ENCODE measurements around the gene PACSIN2. TPM values are rescaled to one million over a fixed set of nuclear protein-coding genes. Genes with fewer than 3 reads are reported as not detected.

The PACSIN2 gene
- 83.4 and 87.9 TPM in 2 replicates for total RNA-seq (2013; cell fraction: nucleolus; rRNA removed)
- 26.4 and 27.5 TPM in 2 replicates for total RNA-seq (2014; rRNA removed)
- 42.1 and 45.9 TPM in 2 replicates for total RNA-seq (2014; rRNA removed; fragmentation: Illumina TruSeq; extraction: Trizol)
- 78.7 and 80.6 TPM in 2 replicates for total RNA-seq (2021)
- 24.4 TPM for polyA plus RNA-seq (2011; ENCODE audit: low read depth)
- polyA plus RNA-seq (2011; rRNA removed), result 57.4 and 67.7 TPM in 2 replicates
- 66.7 and 69.8 TPM in 2 replicates for polyA plus RNA-seq (2011; cell fraction: cytosol; rRNA removed)
- polyA plus RNA-seq (2011; cell fraction: nucleus; rRNA removed), result 83.2 and 88.8 TPM in 2 replicates
- polyA plus RNA-seq (2012), result 38.7 and 45.2 TPM in 2 replicates
- 36.0 and 47.4 TPM in 2 replicates for polyA plus RNA-seq (2014; fragmentation: Illumina TruSeq; extraction: Trizol)
- polyA plus RNA-seq (2014; fragmentation: Nextera tagmentation; extraction: Ambion mirVana), result 1 to 10 TPM in 1 of 2 experiments, under 1 TPM in 1; 0.93 to 1.6 TPM
- polyA plus RNA-seq (2014; rRNA removed), result 53.9 and 60.0 TPM in 2 replicates
- polyA plus RNA-seq (2016; fragmentation: Nextera tagmentation; extraction: Ambion mirVana), result 10 to 100 TPM; 46.3 to 49.5 TPM
- polyA minus RNA-seq (2011; rRNA and poly(A)+ RNA removed), result 36.6 and 45.8 TPM in 2 replicates
- polyA minus RNA-seq (2011; cell fraction: cytosol; rRNA and poly(A)+ RNA removed), result 13.4 and 13.5 TPM in 2 replicates
- polyA minus RNA-seq (2011; cell fraction: nucleus; rRNA and poly(A)+ RNA removed), result 12.2 and 18.0 TPM in 2 replicates
- Bru-seq, nascent RNA, result percentile 80 among the genes with signal in this experiment
- percentile 80 among the genes with signal in this experiment for BruChase-seq, experiment 1, labeled RNA remaining after a 6-hour chase
- percentile 79 among the genes with signal in this experiment for BruChase-seq, experiment 2, labeled RNA remaining after a 2-hour chase
- long read RNA-seq, experiment 1, transcript PACSIN2-201 (11 exons, 3,249 nt), result major isoform, 15 of 22 reads
- long read RNA-seq, experiment 1, partial matches to known transcripts, result 2 of 22 reads
- long read RNA-seq, experiment 1, other reads (novel, unspliced or antisense), result 5 of 22 reads
- long read RNA-seq, experiment 2, transcript PACSIN2-201 (11 exons, 3,249 nt), result major isoform, 25 of 46 reads
- long read RNA-seq, experiment 2, partial matches to known transcripts, result 10 of 46 reads
- long read RNA-seq, experiment 2, other reads (novel, unspliced or antisense), result 11 of 46 reads

GRCh38 chr22:43014869-43015676 is at the start of gene PACSIN2:
Gene PACSIN2 (minus strand): TSS chr22:43015149. CDS start chr22:42912080, 103,069 bp downstream.
- Histone ChIP-seq H3K79me2 (ENCODE audit: control insufficient read depth, insufficient read depth, low read length) (peaks cover 46% of the 10 kb centered on the region), H3K4me1 (ENCODE audit: control insufficient read depth, insufficient read depth, low read length) (no peaks in the 10 kb centered on the region), H3K36me3 (ENCODE audit: control insufficient read depth in 2 of 2, insufficient read depth in 2 of 2, low read length in 1 of 2) (no peaks in the 10 kb centered on the region), H3K9me3 (replicated peaks; ENCODE audit: control insufficient read depth, insufficient read depth, low read length) (no peaks in the 10 kb centered on the region), H3K9ac (ENCODE audit: control insufficient read depth, insufficient read depth, low read length) (peak within 1 kb of the TSS; percentile 75), H3K4me3 (peak within 1 kb of the TSS; percentile 97), H4K20me1 (ENCODE audit: control insufficient read depth, insufficient read depth) (peaks cover 5% of the 10 kb centered on the region; the same call in 1 of the 2 replicates), H3K27me3 (replicated peaks in 1 of 2; ENCODE audit: control insufficient read depth in 2 of 2, insufficient read depth in 2 of 2, low read length in 1 of 2) (no peaks in the 10 kb centered on the region), H3K27ac (ENCODE audit: control insufficient read depth, insufficient read depth) (peak within 1 kb of the TSS; percentile 68), H3K4me2 (ENCODE audit: control insufficient read depth, insufficient read depth) (peak within 1 kb of the TSS; percentile 96), H2AFZ (ENCODE audit: control insufficient read depth, low read depth, low read length) (peak within 1 kb of the TSS; percentile 92)
- ChIA-PET CTCF (interaction anchor here (1.0 to 4.6 kb wide), 7 partner anchors 8 to 147 kb away, joined by 3 to 20 read pairs (median 4); no protein-coding TSS in a partner anchor), POLR2A (interaction anchor here (0.6 to 4.4 kb wide), 10 partner anchors 13 to 1214 kb away, joined by 3 to 63 read pairs (median 4); partner anchors contain the start of genes CCDC134 and TTLL12), SMC1A (ENCODE audit: uncharacterized antibody, unreplicated experiment) (interaction anchor here (0.8 to 5.8 kb wide), 6 partner anchors 13 to 91 kb away, joined by 3 to 62 read pairs (median 4); no protein-coding TSS in a partner anchor), RAD21 (ENCODE audit: unreplicated experiment) (interaction anchor here (0.6 to 4.1 kb wide), 18 partner anchors 11 to 189 kb away, joined by 3 to 17 read pairs (median 5); no protein-coding TSS in a partner anchor)
- intact Hi-C loops (cut with micrococcal nuclease; ENCODE audit: unreplicated experiment), result loop anchor here (5.0 kb wide), 1 partner anchor 83 kb away; no protein-coding TSS in a partner anchor
- ATAC-seq (peak; percentile 98), FAIRE-seq (no peak), DNase-seq (ENCODE audit: low read depth, low spot score) (peak; percentile 82)
- BruUV-seq (replicated peaks), result no TSS peak
- 1% methylated on average over 43 of the region's 85 CpGs for WGBS (ENCODE audit: insufficient coverage, insufficient replicate concordance, low lambda C conversion rate, missing lambda C conversion rate)
- in situ Hi-C loops (cut with MboI), result no loop called here
- TF ChIP-seq FOXK2 (IDR thresholded peaks at IDR 0.05) (no peak), EED (IDR thresholded peaks at IDR 0.05; ENCODE audit: low read depth) (peak; percentile 58; the same call in 1 of the 2 replicates), PML (IDR thresholded peaks at IDR 0.05; ENCODE audit: low read length) (peak; percentile 76; the same call in 1 of the 2 replicates), NBN (IDR thresholded peaks at IDR 0.05) (peak; percentile 69; the same call in 1 of the 2 replicates), MEF2A (IDR thresholded peaks at IDR 0.05; ENCODE audit: insufficient read depth, low read depth, low read length) (no peak), MEF2B (IDR thresholded peaks at IDR 0.05; ENCODE audit: partially characterized antibody, poor library complexity, severe bottlenecking) (peak; percentile 91), ASH2L (IDR thresholded peaks at IDR 0.05; ENCODE audit: borderline replicate concordance, low read depth) (no peak), ZNF687 (IDR thresholded peaks at IDR 0.05) (peak; percentile 43), GATAD2B (conservative IDR thresholded peaks at IDR 0.05; ENCODE audit: low read depth) (peak; percentile 50), PAX5 (IDR thresholded peaks at IDR 0.05; ENCODE audit: borderline replicate concordance, low read depth, low read length) (no peak; the same call in 1 of the 2 replicates), BACH1 (IDR thresholded peaks at IDR 0.05; ENCODE audit: borderline replicate concordance) (peak; percentile 58), HCFC1 (IDR thresholded peaks at IDR 0.05; ENCODE audit: low read length) (0 out of 2 replicates have a peak, but pooled peaks have one; percentile 33), POU2F2 (IDR thresholded peaks at IDR 0.05; ENCODE audit: borderline replicate concordance, low read depth, low read length) (peak; percentile 90), POLR2A (IDR thresholded peaks at IDR 0.05; ENCODE audit: low read depth, low read length) (peak; percentile 99), POLR2AphosphoS2 (IDR thresholded peaks at IDR 0.05; ENCODE audit: low read depth, low read length) (peak; percentile 89)

Measured in GM12878 (cell line).